OCI-LY3 (cell line): ENCODE measurements around the gene ENDOU.
A peak's percentile ranks its signal among the peaks of the same experiment; 100 is the strongest.

ENCODE experiments used
- H2AFZ ChIP-seq: fragments of 200-600, 300-600 bp; shearing (Covaris generic); 2 replicates; pipeline ENCODE4 v1.6.0; 2014; ENCODE audit warnings: antibody characterized with exemption, low read depth, low read length
- H3K27ac ChIP-seq: fragments of 200-600, 300-600 bp; sonication (generic); 2 replicates; pipeline ENCODE4 v1.5.1; 2014; ENCODE audit warnings: mild to moderate bottlenecking, low read length, moderate library complexity, mixed read lengths
- H3K27me3 ChIP-seq: fragments of 200-600, 300-600 bp; sonication (generic); 2 replicates; pipeline ENCODE4 v1.6.1; 2014; ENCODE audit warnings: low read depth, low read length, mixed read lengths
- H3K36me3 ChIP-seq: fragments of 200-600, 300-600 bp; sonication (generic); replicated peaks from 2 replicates; pipeline ENCODE3; 2014; ENCODE audit warnings: low read depth, low read length, mixed read lengths
- H3K4me1 ChIP-seq: fragments of 300-600, 200-600 bp; sonication (generic); 2 replicates; pipeline ENCODE4 v1.6.1; 2014; ENCODE audit warnings: low read length, mixed read lengths
- H3K4me2 ChIP-seq: fragments of 200-600, 300-600 bp; sonication (generic); 2 replicates; pipeline ENCODE4 v1.6.1; 2014; ENCODE audit warnings: low read length, mixed read lengths
- H3K4me3 ChIP-seq: fragments of 300-600, 200-600 bp; sonication (generic); 2 replicates; pipeline ENCODE4 v1.5.1; 2014; ENCODE audit warnings: antibody characterized with exemption, mild to moderate bottlenecking, low read length, moderate library complexity
- H3K79me2 ChIP-seq: fragments of 300-600, 200-600 bp; shearing (Covaris generic); 2 replicates; pipeline ENCODE4 v1.6.1; 2014; ENCODE audit warnings: mild to moderate bottlenecking, low read length, mixed read lengths
- H3K9ac ChIP-seq: fragments of 300-600, 200-600 bp; shearing (Covaris generic); 2 replicates; pipeline ENCODE4 v1.6.0; 2014; ENCODE audit warnings: mild to moderate bottlenecking, low read length, moderate library complexity
- H3K9me3 ChIP-seq: fragments of 200-600, 300-600 bp; shearing (Covaris generic); 2 replicates; pipeline ENCODE4 v1.6.1; 2014; ENCODE audit warnings: low read length, mixed read lengths; ENCODE audit not compliant: insufficient read depth
- H4K20me1 ChIP-seq: fragments of 200-600, 300-600 bp; sonication (generic); 2 replicates; pipeline ENCODE4 v1.6.1; 2016; ENCODE audit warnings: low read length, mixed read lengths; ENCODE audit not compliant: insufficient read depth
- CTCF ChIP-seq: fragments of 200-600, 300-600 bp; sonication (generic); IDR thresholded peaks from 2 replicates; pipeline ENCODE4 v1.5.1; 2014; ENCODE audit warnings: antibody characterized with exemption, low read length, low read depth
- EZH2phosphoT487 ChIP-seq: fragments of 200-600 bp; shearing (Covaris generic); IDR thresholded peaks from 2 replicates; pipeline ENCODE4 v1.6.1; 2018; ENCODE audit warnings: antibody characterized with exemption, mixed run types, low read depth

The ENDOU gene

GRCh38 chr12:47753021-47754001, 28.0 kb upstream of the ENDOU start:
- peak overlapping the region; percentile 95; the same call in 1 of the 2 replicates for H3K27ac ChIP-seq
- H3K36me3 ChIP-seq, result no peaks in the 10 kb centered on the region
- peak overlapping the region; percentile 14; the same call in 1 of the 2 replicates for H3K4me3 ChIP-seq
- TF ChIP-seq EZH2phosphoT487 (no peak), CTCF (no peak)
- no peaks in the 10 kb centered on the region for H3K9me3 ChIP-seq
- no peak overlapping the region; the same call in 1 of the 2 replicates for H3K9ac ChIP-seq
- H2AFZ ChIP-seq, result 0 out of 2 replicates have a peak overlapping the region, but pooled peaks have one; percentile 17
- no peaks in the 10 kb centered on the region; the same call in 1 of the 2 replicates for H3K27me3 ChIP-seq
- H3K4me2 ChIP-seq, result peak overlapping the region; percentile 82
- peaks cover 64% of the 10 kb centered on the region for H3K4me1 ChIP-seq
- H3K79me2 ChIP-seq, result no peaks in the 10 kb centered on the region
- no peaks in the 10 kb centered on the region for H4K20me1 ChIP-seq

- Histone ChIP-seq H3K4me3 (no peak overlapping the region), H4K20me1 (no peaks in the 10 kb centered on the region), H3K4me2 (no peak overlapping the region), H3K79me2 (no peaks in the 10 kb centered on the region), H3K4me1 (peaks cover 60% of the 10 kb centered on the region), H2AFZ (no peak overlapping the region), H3K27me3 (no peaks in the 10 kb centered on the region; the same call in 1 of the 2 replicates), H3K36me3 (no peaks in the 10 kb centered on the region), H3K27ac (no peak overlapping the region), H3K9me3 (no peaks in the 10 kb centered on the region), H3K9ac (no peak overlapping the region)
- no peak for TF ChIP-seq EZH2phosphoT487
- TF ChIP-seq CTCF, result no peak
These were observed 27.3 kb upstream of the ENDOU start for GRCh38 chr12:47752552-47752951.

- H3K27me3 ChIP-seq, result no peaks in the 10 kb centered on the region; the same call in 1 of the 2 replicates
- H3K9ac ChIP-seq, result no peak overlapping the region
- H3K4me3 ChIP-seq, result no peak overlapping the region
- H2AFZ ChIP-seq, result no peak overlapping the region
- no peaks in the 10 kb centered on the region for H3K36me3 ChIP-seq
- no peak overlapping the region for H3K4me2 ChIP-seq
- TF ChIP-seq CTCF (no peak), EZH2phosphoT487 (no peak)
- no peak overlapping the region for H3K27ac ChIP-seq
- no peaks in the 10 kb centered on the region for H3K9me3 ChIP-seq
- no peaks in the 10 kb centered on the region for H4K20me1 ChIP-seq
- peaks cover 60% of the 10 kb centered on the region for H3K4me1 ChIP-seq
- H3K79me2 ChIP-seq, result no peaks in the 10 kb centered on the region
These were observed 26.8 kb upstream of the ENDOU start for GRCh38 chr12:47752121-47752520.

- H3K4me1 ChIP-seq, result peaks cover 63% of the 10 kb centered on the region
- no peak for TF ChIP-seq CTCF
- no peak for TF ChIP-seq EZH2phosphoT487
- H3K27ac ChIP-seq, result peak overlapping the region; percentile 12
- H3K9me3 ChIP-seq, result no peaks in the 10 kb centered on the region
- no peak overlapping the region for H3K4me3 ChIP-seq
- H3K4me2 ChIP-seq, result peak overlapping the region; percentile 27
- no peak overlapping the region for H3K9ac ChIP-seq
- no peaks in the 10 kb centered on the region for H3K36me3 ChIP-seq
- H2AFZ ChIP-seq, result no peak overlapping the region
- no peaks in the 10 kb centered on the region for H4K20me1 ChIP-seq
- peaks cover under 1% of the 10 kb centered on the region; the same call in 1 of the 2 replicates for H3K27me3 ChIP-seq
- no peaks in the 10 kb centered on the region for H3K79me2 ChIP-seq
These were observed 26.3 kb upstream of the ENDOU start for GRCh38 chr12:47751561-47751960.
